ENCODE data around the gene SEMG1.
A peak's percentile ranks its signal among the peaks of the same experiment; 100 is the strongest.

SEMG1 gene

GRCh38 chr20:45223136-45223535 lies 16.3 kb downstream of the SEMG1 start:
- DNase-seq (ENCODE audit: low spot score): no peak

DNA sequence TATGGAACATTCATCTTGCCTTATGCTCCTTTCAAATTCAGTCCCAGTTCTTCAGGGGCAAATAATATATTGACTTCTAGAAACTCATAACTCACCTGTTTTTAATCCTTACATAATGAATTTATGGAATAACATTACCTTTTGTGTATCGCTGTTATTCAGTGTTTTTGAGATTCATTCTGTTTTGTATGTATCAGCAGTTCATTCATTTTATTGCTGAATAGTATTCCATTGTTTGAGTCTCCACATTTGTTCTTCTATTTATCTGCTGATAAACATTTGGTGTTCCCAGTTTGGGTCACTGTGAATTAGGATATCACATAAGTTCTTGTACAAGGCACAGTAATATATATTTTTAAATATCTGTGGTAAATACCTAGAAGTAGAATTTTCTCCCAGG lies 19.5 kb downstream of the SEMG1 start:
- no peak for DNase-seq (ENCODE audit: low spot score)

GRCh38 chr20:45229264-45230056 lies 22.6 kb downstream of the SEMG1 start:
- peak; percentile 18 for DNase-seq (ENCODE audit: low spot score)

DNA sequence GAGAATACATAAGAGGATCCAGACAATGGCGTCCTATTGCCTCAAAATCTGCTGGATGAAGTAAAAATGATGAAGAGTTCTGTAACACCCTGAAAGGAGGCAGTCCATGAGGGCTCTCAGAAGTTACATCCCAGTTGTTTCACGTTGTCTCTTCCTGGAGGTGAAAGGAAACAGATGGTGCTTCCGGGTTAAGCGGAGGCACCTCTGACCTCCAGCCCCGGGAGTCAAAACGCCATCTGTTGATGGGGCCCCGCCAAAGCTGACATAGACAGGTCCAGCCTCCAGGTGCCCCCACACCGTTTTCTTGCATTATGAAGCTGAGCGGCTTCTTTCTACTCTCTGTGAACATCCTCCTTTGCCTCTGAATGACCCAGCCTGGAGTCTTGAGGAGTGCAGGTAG lies 23.8 kb downstream of the SEMG1 start:
- no peak for DNase-seq (ENCODE audit: low spot score)

- peak; percentile 31 for DNase-seq (ENCODE audit: low spot score)
These were observed 29.2 kb downstream of the SEMG1 start for GRCh38 chr20:45235995-45236394.

DNA sequence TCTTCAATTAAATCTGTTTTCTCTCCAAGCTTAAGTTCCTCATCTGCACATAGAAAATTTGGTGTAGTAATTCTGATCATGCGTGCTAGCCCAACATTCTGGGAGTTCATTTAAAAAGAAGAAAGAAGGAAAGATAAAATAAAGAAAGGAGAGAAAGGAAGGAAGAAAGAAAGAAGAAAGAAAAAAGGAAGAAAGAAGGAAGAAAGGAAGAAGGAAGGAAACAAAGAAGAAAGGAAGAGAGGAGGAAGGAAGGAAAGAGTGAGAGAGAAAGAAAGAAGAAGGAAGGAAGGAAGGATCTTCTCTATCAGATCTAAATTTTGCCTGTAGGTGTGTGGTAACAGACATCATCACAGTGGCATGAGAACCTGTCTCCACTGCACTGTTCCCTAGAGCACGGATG lies 31.3 kb downstream of the SEMG1 start:
- no peak for DNase-seq (ENCODE audit: low spot score)

DNA sequence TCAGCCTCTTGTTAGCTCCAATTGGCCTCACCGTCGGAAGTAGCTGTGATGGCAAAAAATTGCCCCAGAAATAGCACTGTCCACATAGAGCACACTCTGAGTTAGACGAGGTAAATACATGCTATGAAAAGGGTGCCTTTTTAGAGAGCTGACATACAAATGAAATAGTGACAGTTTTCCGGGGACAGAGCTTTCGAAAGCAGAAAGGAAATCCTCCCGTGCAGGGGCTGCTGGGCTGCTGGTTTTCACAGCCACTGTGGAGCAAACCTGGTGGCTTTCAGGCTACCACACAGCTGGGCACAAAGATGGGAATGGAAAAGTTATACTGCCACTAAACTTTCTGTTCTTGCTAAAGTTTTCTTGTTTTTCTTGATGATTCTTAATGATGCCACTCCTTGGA lies 39.3 kb downstream of the SEMG1 start:
- DNase-seq (ENCODE audit: low spot score): no peak

DNA sequence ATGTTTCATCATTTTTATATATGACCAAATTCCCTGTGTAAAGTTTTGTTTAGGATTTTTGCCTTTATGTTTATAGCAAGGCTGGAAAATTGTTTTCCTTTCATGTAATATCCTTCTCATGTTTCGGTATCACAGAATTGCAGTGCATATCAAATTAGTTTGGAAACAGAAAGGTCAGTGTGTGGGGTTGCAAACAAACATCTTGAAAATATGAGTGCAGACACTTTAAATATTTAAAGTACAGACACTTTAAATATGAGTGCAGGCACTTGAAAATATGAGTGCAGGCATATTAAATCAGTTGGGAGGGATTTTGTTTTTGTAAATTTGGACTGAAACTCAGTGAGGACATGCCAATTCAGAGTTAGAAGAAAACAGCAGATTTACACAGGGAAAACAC lies 41.0 kb downstream of the SEMG1 start:
- no peak for DNase-seq (ENCODE audit: low spot score)

GRCh38 chr20:45248609-45249008 lies 41.8 kb downstream of the SEMG1 start:
- DNase-seq (ENCODE audit: low spot score): no peak

- DNase-seq (ENCODE audit: low spot score): no peak
These were observed 45.2 kb downstream of the SEMG1 start for GRCh38 chr20:45251884-45252560.

GRCh38 chr20:45253261-45253660 lies 46.4 kb downstream of the SEMG1 start:
- no peak for DNase-seq (ENCODE audit: low spot score)

GRCh38 chr20:45254383-45255262 lies 47.8 kb downstream of the SEMG1 start, which contains the start of gene SLPI:
TSS of gene SLPI (minus strand) at chr20:45254564. CDS start at chr20:45254543, 21 bp downstream.
- DNase-seq (ENCODE audit: low spot score): peak; percentile 30

GRCh38 chr20:45257161-45257560 lies 50.3 kb downstream of the SEMG1 start:
- no peak for DNase-seq (ENCODE audit: low spot score)

GRCh38 chr20:45257711-45258110 lies 50.9 kb downstream of the SEMG1 start:
- no peak for DNase-seq (ENCODE audit: low spot score)

- no peak for DNase-seq (ENCODE audit: low spot score)
These were observed 51.4 kb downstream of the SEMG1 start for GRCh38 chr20:45258259-45258658.

DNA sequence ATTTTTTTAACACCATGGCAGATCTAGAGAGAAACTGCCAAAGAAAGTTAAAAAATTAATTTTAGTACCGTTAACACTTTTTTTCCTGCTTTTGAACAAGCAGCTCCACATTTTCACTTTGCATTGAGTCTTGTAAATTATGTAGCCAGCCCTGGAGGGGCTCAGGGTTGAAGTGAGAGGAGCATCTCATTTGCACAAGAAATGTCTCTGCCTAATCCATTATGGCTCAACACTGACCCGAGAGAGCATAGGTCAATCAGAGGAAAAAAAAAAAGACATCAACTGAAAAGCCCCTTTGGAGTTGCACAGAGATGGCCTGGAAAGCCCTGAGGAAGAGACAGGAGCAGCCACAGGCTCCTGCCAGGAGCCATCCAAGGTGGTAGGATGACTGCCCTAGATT lies 51.8 kb downstream of the SEMG1 start:
- no peak for DNase-seq (ENCODE audit: low spot score)

Measured in HuH-7 (cell line).